ENCODE data around the gene KCNIP3.
A peak's percentile ranks its signal among the peaks of the same experiment; 100 is the strongest.

KCNIP3 gene

DNA sequence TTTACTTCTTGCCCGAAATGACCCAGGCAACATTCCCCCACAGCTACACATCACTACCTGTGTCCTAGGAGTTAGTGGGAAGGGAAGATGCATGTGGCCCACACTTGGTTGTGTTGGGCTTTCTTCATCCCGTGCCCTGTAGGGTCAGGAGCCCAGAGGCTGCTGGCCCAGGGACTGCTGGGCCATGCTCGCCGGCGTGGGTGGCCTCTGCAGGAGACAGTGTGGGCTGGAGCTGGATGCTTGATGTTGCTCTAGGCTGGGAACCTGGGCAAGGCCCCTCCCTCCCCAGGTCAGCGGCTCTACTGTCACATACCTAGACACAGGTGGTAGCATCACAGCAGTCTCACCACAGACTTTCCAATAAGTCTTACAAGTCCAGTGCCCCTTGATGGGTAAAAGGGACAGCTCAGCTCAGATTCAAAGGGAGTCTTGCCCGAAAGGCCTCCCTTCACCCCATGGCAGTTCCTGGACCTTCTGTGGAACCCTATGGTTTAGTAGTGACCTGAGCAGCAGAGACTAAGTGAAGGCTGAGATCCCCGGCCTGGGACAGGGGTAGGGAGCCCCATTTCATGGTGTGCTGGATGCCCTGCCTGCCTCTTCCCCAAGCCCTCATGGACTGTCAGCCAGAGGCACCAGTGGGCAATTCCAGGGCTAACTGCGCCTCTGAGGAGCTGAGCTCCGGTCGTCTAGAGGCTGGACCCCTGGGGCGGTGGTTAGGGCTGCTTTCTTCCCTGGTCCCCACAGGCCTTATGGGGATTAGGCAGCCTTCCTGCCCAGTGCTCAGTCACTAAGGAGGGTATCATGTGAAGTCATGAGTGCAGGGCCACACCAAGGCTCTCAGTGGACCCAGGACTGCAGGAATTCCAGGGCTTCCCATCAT, 59.9 kb downstream of the KCNIP3 start:
- TF ChIP-seq, protein P1, sequence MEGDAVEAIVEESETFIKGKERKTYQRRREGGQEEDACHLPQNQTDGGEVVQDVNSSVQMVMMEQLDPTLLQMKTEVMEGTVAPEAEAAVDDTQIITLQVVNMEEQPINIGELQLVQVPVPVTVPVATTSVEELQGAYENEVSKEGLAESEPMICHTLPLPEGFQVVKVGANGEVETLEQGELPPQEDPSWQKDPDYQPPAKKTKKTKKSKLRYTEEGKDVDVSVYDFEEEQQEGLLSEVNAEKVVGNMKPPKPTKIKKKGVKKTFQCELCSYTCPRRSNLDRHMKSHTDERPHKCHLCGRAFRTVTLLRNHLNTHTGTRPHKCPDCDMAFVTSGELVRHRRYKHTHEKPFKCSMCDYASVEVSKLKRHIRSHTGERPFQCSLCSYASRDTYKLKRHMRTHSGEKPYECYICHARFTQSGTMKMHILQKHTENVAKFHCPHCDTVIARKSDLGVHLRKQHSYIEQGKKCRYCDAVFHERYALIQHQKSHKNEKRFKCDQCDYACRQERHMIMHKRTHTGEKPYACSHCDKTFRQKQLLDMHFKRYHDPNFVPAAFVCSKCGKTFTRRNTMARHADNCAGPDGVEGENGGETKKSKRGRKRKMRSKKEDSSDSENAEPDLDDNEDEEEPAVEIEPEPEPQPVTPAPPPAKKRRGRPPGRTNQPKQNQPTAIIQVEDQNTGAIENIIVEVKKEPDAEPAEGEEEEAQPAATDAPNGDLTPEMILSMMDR (conservative IDR thresholded peaks at IDR 0.05; ENCODE audit: low read depth, low read length): no peak
- H3K4me3 ChIP-seq (ENCODE audit: low read depth, low read length): no peak overlapping the region
- DNase-seq (ENCODE audit: low read depth): no peak

DNA sequence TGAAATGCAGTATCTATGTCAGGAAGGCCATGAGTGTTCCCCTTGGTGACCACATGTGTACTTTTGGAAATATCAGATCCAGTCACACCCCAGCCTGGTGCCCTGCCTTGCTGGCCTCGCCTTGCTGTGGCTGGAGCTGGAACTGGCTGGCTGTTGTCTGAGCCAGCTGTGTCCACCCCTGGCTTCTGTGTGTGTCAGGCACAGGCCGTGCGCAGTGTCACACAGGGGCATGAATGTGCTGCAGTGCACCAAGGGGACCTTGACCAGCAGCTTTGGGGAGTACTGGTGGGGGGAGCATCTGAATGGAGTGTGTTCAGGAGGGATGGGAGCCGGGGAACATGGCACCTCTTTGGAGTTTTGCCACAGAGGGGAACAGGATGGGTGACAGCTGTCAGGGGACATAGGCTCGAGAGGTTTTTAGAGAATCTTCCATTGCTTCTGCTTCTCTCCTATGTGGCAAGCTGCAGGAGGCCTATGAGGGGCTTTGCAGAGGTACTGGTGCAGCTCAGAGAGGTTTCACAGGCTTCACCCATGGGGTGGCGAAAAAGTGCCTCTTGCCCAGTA, 60.7 kb downstream of the KCNIP3 start:
- no peak overlapping the region for H3K4me3 ChIP-seq (ENCODE audit: low read depth, low read length)
- TF ChIP-seq, protein P1 (conservative IDR thresholded peaks at IDR 0.05; ENCODE audit: low read depth, low read length): no peak
- no peak for DNase-seq (ENCODE audit: low read depth)

GRCh38 chr2:95359031-95359430, 61.9 kb downstream of the KCNIP3 start:
- DNase-seq (ENCODE audit: low read depth): peak; percentile 55
- TF ChIP-seq, protein P1 (conservative IDR thresholded peaks at IDR 0.05; ENCODE audit: low read depth, low read length): no peak

DNA sequence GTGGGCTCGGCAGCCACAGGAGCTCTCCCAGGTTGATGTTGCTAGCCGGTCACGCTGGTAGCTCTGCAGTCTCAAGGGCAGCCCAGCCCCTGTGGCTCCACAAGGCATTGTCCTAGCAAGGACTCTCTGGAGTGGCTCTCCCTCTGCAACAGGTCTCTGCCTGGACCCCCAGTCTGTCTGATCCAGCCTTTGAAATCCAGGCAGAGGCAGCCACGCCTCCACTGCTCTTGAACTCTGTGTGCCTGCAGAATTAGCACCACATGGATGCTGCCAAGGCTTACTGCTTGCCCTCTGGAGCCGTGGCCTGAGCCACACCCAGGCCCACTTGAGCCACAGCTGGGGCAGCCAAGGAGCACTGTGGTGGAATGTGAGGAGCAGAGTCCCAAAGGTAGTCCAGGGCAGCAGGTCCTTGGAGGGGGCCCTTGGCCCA, 62.4 kb downstream of the KCNIP3 start:
- TF ChIP-seq, protein P1 (conservative IDR thresholded peaks at IDR 0.05; ENCODE audit: low read depth, low read length): no peak
- no peak for DNase-seq (ENCODE audit: low read depth)
- no peak overlapping the region for H3K4me3 ChIP-seq (ENCODE audit: low read depth, low read length)

More at GRCh38 chr2:95359031-95359430, 61.9 kb downstream of the KCNIP3 start:
- H3K4me3 ChIP-seq (ENCODE audit: low read depth, low read length): no peak overlapping the region

DNA sequence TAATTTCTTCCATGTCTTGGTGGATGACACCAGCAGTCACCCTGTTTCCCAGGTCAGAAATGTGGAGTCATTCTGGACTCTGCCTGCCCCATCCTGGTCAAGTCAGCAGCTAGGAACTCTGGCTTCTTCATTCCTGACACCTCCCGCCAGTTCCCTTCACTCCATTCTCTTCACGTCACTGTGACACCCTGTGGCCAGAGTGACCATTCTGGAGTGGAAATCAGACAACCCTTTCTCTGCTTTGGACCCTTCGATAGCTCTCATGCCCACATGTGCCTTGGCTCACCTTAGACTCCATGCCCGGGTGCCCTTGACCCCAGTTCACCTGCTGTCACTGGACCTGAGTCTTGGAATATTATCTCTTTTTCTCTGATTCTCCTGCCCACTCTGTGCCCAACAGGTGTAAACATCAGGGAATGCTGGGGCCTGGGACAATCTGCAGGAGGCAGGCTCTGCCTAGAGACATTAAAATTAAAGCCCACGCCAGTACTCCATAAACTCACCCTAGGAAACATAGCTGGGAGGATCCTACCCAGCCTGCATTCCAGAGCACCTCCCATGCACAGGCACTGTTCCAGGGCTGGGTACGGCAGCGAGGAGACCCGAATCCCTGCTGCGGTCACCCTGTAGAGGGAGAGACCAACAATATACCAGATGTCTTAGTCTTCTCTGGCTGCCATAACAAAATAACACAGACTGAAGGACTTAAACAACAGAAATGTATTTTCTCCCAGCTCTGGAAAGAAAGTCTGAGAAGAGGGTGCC, 64.3 kb downstream of the KCNIP3 start:
- TF ChIP-seq, protein P1 (conservative IDR thresholded peaks at IDR 0.05; ENCODE audit: low read depth, low read length): no peak

DNA sequence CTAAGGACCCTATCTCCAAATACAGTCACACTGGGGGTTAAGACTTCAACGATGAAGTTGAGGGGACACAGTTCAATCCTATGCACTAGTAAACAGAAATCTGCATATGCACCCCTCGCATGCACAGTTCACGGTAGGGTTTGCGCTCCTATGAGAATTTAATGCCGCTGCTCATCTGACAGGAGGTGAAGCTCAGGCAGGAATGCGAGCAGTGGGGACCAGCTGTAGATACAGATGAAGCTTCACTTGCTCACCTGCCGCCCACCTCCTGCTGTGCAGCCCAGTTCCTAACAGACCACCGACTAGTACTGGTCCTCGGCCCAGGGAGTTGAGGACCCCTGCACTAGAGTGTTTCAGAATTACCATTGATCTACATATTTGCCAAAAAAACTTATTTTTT, 65.3 kb downstream of the KCNIP3 start:
- no peak for DNase-seq (ENCODE audit: low read depth)
- TF ChIP-seq, protein P1 (conservative IDR thresholded peaks at IDR 0.05; ENCODE audit: low read depth, low read length): no peak
- no peak overlapping the region for H3K4me3 ChIP-seq (ENCODE audit: low read depth, low read length)

More for the DNA sequence above, 64.3 kb downstream of the KCNIP3 start:
- H3K4me3 ChIP-seq (ENCODE audit: low read depth, low read length): no peak overlapping the region
- DNase-seq (ENCODE audit: low read depth): no peak

Measured in choroid plexus epithelial cell (primary cell).